Endothelial cell of umbilical vein (primary cell): ENCODE data around the gene DYNC1LI2. TPM values are rescaled to one million over a fixed set of nuclear protein-coding genes. Genes with fewer than 3 reads are reported as not detected.

Experiments
- BruUV-seq: library from RNA; stranded (reverse); fragments of 400-500 nt; replicated peaks from 2 replicates; lab custom pipeline; 2021; lab: Mats Ljungman, UMichigan
- CTCF ChIA-PET: fragments of 300-600, 350-600 bp; sonication (Branson Sonifier 250); formaldehyde crosslinking; loops from one replicate; lab custom pipeline; 2021; ENCODE audit warnings: antibody characterized with exemption, inconsistent platforms; lab: Charles Lee
- POLR2A ChIA-PET: fragments of 300-600, 350-600 bp; sonication (Branson Sonifier 250); formaldehyde crosslinking; loops from one replicate; lab custom pipeline; 2021; ENCODE audit warnings: antibody characterized with exemption, inconsistent platforms; lab: Charles Lee
- DNase-seq: peaks from one replicate; pipeline ENCODE4 v3.0.0-alpha.2; 2011; ENCODE audit warnings: low read depth, low spot score
- FAIRE-seq: peaks from 2 replicates; lab custom pipeline; 2011; peaks lifted over from hg19 to GRCh38; lab: Jason Lieb, UNC
- H2AFZ ChIP-seq: 2 replicates; pipeline ENCODE4 v1.6.0; 2012; ENCODE audit warnings: low read depth, low read length, control low read depth, inconsistent platforms
- H3K27ac ChIP-seq: 2 replicates; pipeline ENCODE4 v1.5.1; 2011; ENCODE audit warnings: low read depth, mild to moderate bottlenecking, control low read depth, low read length, moderate library complexity; ENCODE audit not compliant: insufficient read depth
- H3K27me3 ChIP-seq, 2 experiments: 2 replicates each; pipeline versions ENCODE4 v1.6.0 to v1.6.1; 2011; ENCODE audit warnings: low read length in 2 of 2, mixed read lengths in 1 of 2; ENCODE audit not compliant: control insufficient read depth in 2 of 2, insufficient read depth in 2 of 2
- H3K36me3 ChIP-seq, 2 experiments: 2 replicates in 1 of 2; 3 replicates in 1 of 2; pipeline ENCODE4 v1.5.1; 2011; ENCODE audit warnings: low read length in 2 of 2, mild to moderate bottlenecking in 1 of 2, moderate library complexity in 1 of 2; ENCODE audit not compliant: control insufficient read depth in 2 of 2, insufficient read depth in 2 of 2; ENCODE audit errors: extremely low read depth in 1 of 2
- H3K4me1 ChIP-seq: 3 replicates; pipeline ENCODE4 v1.5.1; 2011; ENCODE audit warnings: mild to moderate bottlenecking, low read length; ENCODE audit not compliant: control insufficient read depth, insufficient read depth; ENCODE audit errors: extremely low read depth
- H3K4me2 ChIP-seq: 2 replicates; pipeline ENCODE4 v1.6.1; 2011; ENCODE audit warnings: low read length, control low read depth, mixed read lengths; ENCODE audit not compliant: insufficient read depth
- H3K4me3 ChIP-seq, 3 experiments: fragments of 200-600 bp in 1 of 3; sonication (generic), shearing (Covaris generic) in 1 of 3; replicated peaks in 1 of 3; 2 replicates each; pipeline ENCODE4 v1.5.1; 2011 to 2016; ENCODE audit warnings: control low read depth in 3 of 3, low read length in 3 of 3, mild to moderate bottlenecking in 2 of 3, inconsistent platforms in 1 of 3, low read depth in 1 of 3, moderate library complexity in 1 of 3; ENCODE audit not compliant: insufficient read depth in 1 of 3
- H3K79me2 ChIP-seq: 2 replicates; pipeline ENCODE4 v1.6.0; 2012; ENCODE audit warnings: low read length, inconsistent platforms; ENCODE audit not compliant: control insufficient read depth, insufficient read depth
- H3K9ac ChIP-seq: replicated peaks from 2 replicates; pipeline ENCODE3; 2011; ENCODE audit warnings: low read length, control low read depth; ENCODE audit not compliant: insufficient read depth; ENCODE audit errors: extremely low read depth
- H3K9me1 ChIP-seq: replicated peaks from 3 replicates; pipeline ENCODE4 v1.6.0; 2011; ENCODE audit warnings: mild to moderate bottlenecking, low read length; ENCODE audit not compliant: control insufficient read depth, insufficient read depth; ENCODE audit errors: extremely low read depth
- H3K9me3 ChIP-seq: replicated peaks from 2 replicates; pipeline ENCODE4 v1.5.1; 2012; ENCODE audit warnings: low read length, inconsistent platforms; ENCODE audit not compliant: control insufficient read depth, insufficient read depth
- H4K20me1 ChIP-seq: replicated peaks from 2 replicates; pipeline ENCODE3; 2011; ENCODE audit warnings: mild to moderate bottlenecking, low read length; ENCODE audit not compliant: control insufficient read depth, insufficient read depth; ENCODE audit errors: extremely low read depth
- CTCF ChIP-seq, 2 donors: IDR thresholded peaks; 1 replicate in 1 of 2; 2 replicates in 1 of 2; pipeline ENCODE4 v1.5.1; 2011; ENCODE audit warnings: low read length in 2 of 2, mild to moderate bottlenecking in 2 of 2, moderate library complexity in 2 of 2, control low read depth in 1 of 2, inconsistent platforms in 1 of 2, low read depth in 1 of 2; ENCODE audit not compliant: insufficient read depth in 1 of 2; ENCODE audit errors: extremely low read depth in 1 of 2
- EZH2 ChIP-seq: IDR thresholded peaks from 2 replicates; pipeline ENCODE4 v1.6.1; 2012; ENCODE audit warnings: borderline replicate concordance, low read depth, mild to moderate bottlenecking, moderate library complexity, low read length, inconsistent platforms; ENCODE audit not compliant: severe bottlenecking
- FOS ChIP-seq: IDR thresholded peaks from 2 replicates; pipeline ENCODE4 v1.6.1; 2011; ENCODE audit warnings: mild to moderate bottlenecking, low read length, moderate library complexity, borderline replicate concordance; ENCODE audit not compliant: insufficient read depth
- GATA2 ChIP-seq: IDR thresholded peaks from 2 replicates; pipeline ENCODE4 v1.7.0; 2011; ENCODE audit warnings: low read depth, mild to moderate bottlenecking, moderate library complexity, mixed read lengths, low read length; ENCODE audit not compliant: insufficient read length, insufficient read depth
- JUN ChIP-seq: IDR thresholded peaks from 2 replicates; pipeline ENCODE4 v1.6.1; 2011; ENCODE audit warnings: borderline replicate concordance, low read depth; ENCODE audit not compliant: insufficient read length, insufficient read depth
- MYC ChIP-seq: IDR thresholded peaks from one replicate; pipeline ENCODE4 v1.6.1; 2011; ENCODE audit warnings: mild to moderate bottlenecking, low read depth, low read length
- POLR2A ChIP-seq: IDR thresholded peaks from 2 replicates; pipeline ENCODE4 v1.6.1; 2012; ENCODE audit warnings: low read depth, mild to moderate bottlenecking, control low read depth, low read length
- POLR2AphosphoS5 ChIP-seq: IDR thresholded peaks from 2 replicates; pipeline ENCODE4 v1.6.1; 2012; ENCODE audit warnings: low read depth, mild to moderate bottlenecking, control low read depth, low read length, moderate library complexity; ENCODE audit not compliant: insufficient read depth
- dilution Hi-C: fragments of 300-500 bp; cut with MboI; formaldehyde crosslinking; loops from one replicate; pipeline ENCODE4 v1.15.0; 2019; ENCODE audit warnings: low sequenced_read_pairs; ENCODE audit not compliant: extremely low pct_ligation_motif_present
- intact Hi-C: fragments of 100-400 bp; cut with micrococcal nuclease; formaldehyde crosslinking; loops from one replicate; pipeline ENCODE4 v1.10.0; 2022
- polyA plus RNA-seq, 4 experiments: library from polyadenylated mRNA; depleted of rRNA in 3 of 4; stranded (reverse) in 3 of 4; unstranded in 1 of 4; fragments of >200 nt; gene quantifications; 2 replicates each; pipeline versions ENCODE4 v1.2.1 to v1.2.3, GENCODE V29; 2011 to 2012; ENCODE audit warnings: missing spikeins in 1 of 4
- total RNA-seq: library from RNA; stranded (reverse); gene quantifications from 2 replicates; pipeline ENCODE4 v1.2.3, GENCODE V29; 2021
- TF ChIP-seq, protein P1 (sequence below): IDR thresholded peaks from 2 replicates; pipeline ENCODE4 v1.6.1; 2011; ENCODE audit not compliant: insufficient read depth, insufficient read length

The DYNC1LI2 gene
- total and polyA plus RNA-seq, 2 donors (not counting 3 experiments of a cell fraction or from before 2014, with no cell fraction given) = 110 to 159 TPM

DNA sequence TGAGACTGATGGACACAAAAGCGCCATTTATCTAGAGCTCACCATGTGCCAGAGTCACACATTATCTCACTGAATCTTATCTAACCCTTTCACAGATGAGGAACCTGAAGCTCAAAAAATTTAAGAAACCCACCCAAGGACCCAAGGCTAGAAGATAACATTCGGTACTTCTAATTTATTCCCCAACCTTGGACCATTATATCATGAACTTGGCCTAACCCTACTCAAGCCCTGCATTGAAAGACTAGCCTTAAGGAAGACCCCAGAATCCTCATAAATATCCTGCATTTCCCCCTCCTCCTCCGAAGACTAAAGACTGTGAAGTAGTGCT is 548 bp upstream of the DYNC1LI2 start:
- no peak for FAIRE-seq
- POLR2A ChIA-PET = interaction anchor here (1.1 kb wide), 1 partner anchor 10 kb away, joined by 4 read pairs; no protein-coding TSS in a partner anchor
- CTCF ChIA-PET = interaction anchor here (0.6 to 3.4 kb wide), 12 partner anchors 10 to 144 kb away, joined by 3 to 69 read pairs (median 5); partner anchors contain the start of genes NAE1 and TERB1
- DNase-seq = no peak
- intact Hi-C loops (loop anchor here (1.0 to 5.0 kb wide), 3 partner anchors 11 to 80 kb away; partner anchors contain the start of gene NAE1), dilution Hi-C loops (no loop called here)
- peak overlapping the region; percentile 95 for H3K27ac ChIP-seq
- H3K36me3 ChIP-seq = peaks cover 3 to 11% of the 10 kb centered on the region in 2 experiments
- H3K4me1 ChIP-seq = peaks cover 20% of the 10 kb centered on the region
- peaks cover 8% of the 10 kb centered on the region for H4K20me1 ChIP-seq
- H3K9me1 ChIP-seq = no peaks in the 10 kb centered on the region
- H3K4me3 ChIP-seq = peak overlapping the region in 1 of 3 experiments; percentile 30
- H3K79me2 ChIP-seq = peaks cover 43% of the 10 kb centered on the region
- TF ChIP-seq CTCF (IDR thresholded peaks at IDR 0.05; ENCODE audit: extremely low read depth in 1 of 2, insufficient read depth in 1 of 2, low read depth in 1 of 2, low read length in 2 of 2) (no peak), EZH2 (no peak), GATA2 (no peak), JUN (no peak), POLR2A (no peak), MYC (no peak), FOS (no peak), POLR2AphosphoS5 (no peak)
- TF ChIP-seq, protein P1, sequence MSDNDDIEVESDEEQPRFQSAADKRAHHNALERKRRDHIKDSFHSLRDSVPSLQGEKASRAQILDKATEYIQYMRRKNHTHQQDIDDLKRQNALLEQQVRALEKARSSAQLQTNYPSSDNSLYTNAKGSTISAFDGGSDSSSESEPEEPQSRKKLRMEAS = no peak
- peaks cover 4 to 6% of the 10 kb centered on the region in 2 experiments for H3K27me3 ChIP-seq
- H2AFZ ChIP-seq = peak overlapping the region; percentile 90
- H3K9me3 ChIP-seq = no peaks in the 10 kb centered on the region
- BruUV-seq = no TSS peak
- peak overlapping the region; percentile 90 for H3K4me2 ChIP-seq
- H3K9ac ChIP-seq = peak overlapping the region; percentile 96
